Activated T-cell treated with anti-CD3 and anti-CD28 coated beads for 4 hours (primary cell): ENCODE data around the gene ANKRD31.
A peak's percentile ranks its signal among the peaks of the same experiment; 100 is the strongest.
"Not testable (repeated sequence)": the region's sequence is repeated elsewhere in the genome, so short reads cannot be mapped to it uniquely, and the experiment has no call there.

Experiments
- DNase-seq: peaks from one replicate; pipeline ENCODE4 v3.0.0-alpha.2; 2020

Gene ANKRD31

GRCh38 chr5:75236322-75237316 lies at the start of gene ANKRD31:
Gene ANKRD31, minus strand, starts transcription at chr5:75236878. Its CDS starts 192 bp downstream, at chr5:75236686.
- DNase-seq = peak; percentile 85

- no peak for DNase-seq
These were observed 49.6 kb upstream of the ANKRD31 start for GRCh38 chr5:75286211-75286773.

GRCh38 chr5:75282581-75282980 lies 45.9 kb upstream of the ANKRD31 start:
- no peak for DNase-seq

- no peak for DNase-seq
These were observed 45.2 kb upstream of the ANKRD31 start for GRCh38 chr5:75281716-75282465.

- DNase-seq = no peak
These were observed 42.6 kb upstream of the ANKRD31 start for GRCh38 chr5:75279321-75279720.

GRCh38 chr5:75277463-75277862 lies 40.8 kb upstream of the ANKRD31 start:
- DNase-seq = no peak

- no peak for DNase-seq
These were observed 39.1 kb upstream of the ANKRD31 start for GRCh38 chr5:75275756-75276155.

GRCh38 chr5:75275147-75275546 lies 38.5 kb upstream of the ANKRD31 start:
- no peak for DNase-seq

GRCh38 chr5:75274486-75274885 lies 37.8 kb upstream of the ANKRD31 start:
- DNase-seq = no peak

GRCh38 chr5:75270605-75271004 lies 33.9 kb upstream of the ANKRD31 start:
- not testable (repeated sequence) for DNase-seq

- no peak for DNase-seq
These were observed 29.1 kb upstream of the ANKRD31 start for GRCh38 chr5:75265731-75266130.

- DNase-seq = no peak
These were observed 25.6 kb upstream of the ANKRD31 start for GRCh38 chr5:75262271-75262670.

GRCh38 chr5:75260708-75261107 lies 24.0 kb upstream of the ANKRD31 start:
- DNase-seq = no peak

GRCh38 chr5:75250452-75250851 lies 13.8 kb upstream of the ANKRD31 start:
- not testable (repeated sequence) for DNase-seq

- DNase-seq = no peak
These were observed 8.3 kb upstream of the ANKRD31 start for GRCh38 chr5:75245023-75245422.

GRCh38 chr5:75243510-75243909 lies 6.8 kb upstream of the ANKRD31 start:
- DNase-seq = no peak

GRCh38 chr5:75243100-75243499 lies 6.4 kb upstream of the ANKRD31 start:
- no peak for DNase-seq

GRCh38 chr5:75242067-75242466 lies 5.4 kb upstream of the ANKRD31 start:
- no peak for DNase-seq

GRCh38 chr5:75239681-75240080 lies 3.0 kb upstream of the ANKRD31 start:
- DNase-seq = no peak

GRCh38 chr5:75235711-75236110 lies 967 bp downstream of the ANKRD31 start:
- no peak for DNase-seq

GRCh38 chr5:75234251-75234650 lies 2.4 kb downstream of the ANKRD31 start:
- DNase-seq = no peak

- DNase-seq = no peak
These were observed 9.8 kb downstream of the ANKRD31 start for GRCh38 chr5:75226916-75227315.

GRCh38 chr5:75225506-75225905 lies 11.2 kb downstream of the ANKRD31 start:
- DNase-seq = no peak
